ENCODE measurements around the gene CLSTN1. TPM values are rescaled to one million over a fixed set of nuclear protein-coding genes. Genes with fewer than 3 reads are reported as not detected.

CLSTN1 gene
- total RNA-seq, 1 experiment from 2014 or later, result 143 TPM

- Histone ChIP-seq H3K4me3 (ENCODE audit: low read depth in 2 of 2, low read length in 2 of 2) (no peak overlapping the region), H3K9me3 (ENCODE audit: control insufficient read depth, insufficient read depth, low read depth, low read length) (no peaks in the 10 kb centered on the region), H3K27ac (ENCODE audit: low read length) (no peak overlapping the region), H3K27me3 (ENCODE audit: control insufficient read depth, insufficient read depth, low read length) (no peaks in the 10 kb centered on the region), H3K4me1 (ENCODE audit: control insufficient read depth, insufficient read depth, low read length) (peaks cover 22% of the 10 kb centered on the region), H3K36me3 (ENCODE audit: control insufficient read depth, insufficient read depth, low read length) (no peaks in the 10 kb centered on the region)
- ChIA-PET CTCF (no interaction called here), POLR2A (no interaction called here)
- TF ChIP-seq CTCF (IDR thresholded peaks at IDR 0.05) (no peak), POLR2AphosphoS5 (IDR thresholded peaks at IDR 0.05; ENCODE audit: low read depth, low read length) (no peak), SIN3A (IDR thresholded peaks at IDR 0.05; ENCODE audit: borderline replicate concordance, insufficient read depth, low read depth, low read length) (no peak)
- no TSS peak for BruUV-seq (replicated peaks)
- ATAC-seq, result no peak
- no peak for DNase-seq (ENCODE audit: low read depth, low spot score)
- intact Hi-C loops (cut with micrococcal nuclease; ENCODE audit: unreplicated experiment), result no loop called here
- in situ Hi-C loops (cut with HindIII; ENCODE audit: low pct_unique_long_range_greater_than_20kb, low sequenced_read_pairs), result no loop called here
These were observed 132.1 kb downstream of the CLSTN1 start for GRCh38 chr1:9691691-9692090.

DNA sequence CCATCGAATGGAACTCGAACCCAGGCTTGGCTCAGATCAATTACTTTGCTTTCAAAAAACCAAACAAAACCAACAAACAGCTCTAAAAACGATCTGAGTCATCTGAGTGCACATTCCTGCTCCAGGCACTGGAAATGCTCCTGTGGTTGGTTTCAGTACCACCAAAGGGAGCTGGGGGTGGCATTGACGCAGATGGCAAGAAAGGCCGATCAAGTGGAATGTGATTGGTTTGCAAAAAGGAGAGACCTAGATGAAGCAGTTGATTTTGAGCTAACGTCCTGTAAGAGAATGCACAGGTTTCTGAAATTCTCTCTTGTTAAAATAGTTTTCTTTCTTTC, 132.7 kb downstream of the CLSTN1 start:
- in situ Hi-C loops (cut with HindIII; ENCODE audit: low pct_unique_long_range_greater_than_20kb, low sequenced_read_pairs) (no loop called here), intact Hi-C loops (cut with micrococcal nuclease; ENCODE audit: unreplicated experiment) (no loop called here)
- Histone ChIP-seq H3K4me3 (ENCODE audit: low read depth in 2 of 2, low read length in 2 of 2) (no peak overlapping the region), H3K27ac (ENCODE audit: low read length) (no peak overlapping the region), H3K36me3 (ENCODE audit: control insufficient read depth, insufficient read depth, low read length) (no peaks in the 10 kb centered on the region), H3K4me1 (ENCODE audit: control insufficient read depth, insufficient read depth, low read length) (peaks cover 26% of the 10 kb centered on the region), H3K27me3 (ENCODE audit: control insufficient read depth, insufficient read depth, low read length) (no peaks in the 10 kb centered on the region), H3K9me3 (ENCODE audit: control insufficient read depth, insufficient read depth, low read depth, low read length) (no peaks in the 10 kb centered on the region)
- POLR2A ChIA-PET, result no interaction called here
- DNase-seq (ENCODE audit: low read depth, low spot score) (no peak), ATAC-seq (no peak)
- TF ChIP-seq TCF7L2 (IDR thresholded peaks at IDR 0.05; ENCODE audit: low read depth, low read length), result no peak
- TF ChIP-seq CTCF (IDR thresholded peaks at IDR 0.05), result no peak
- no peak for TF ChIP-seq REST (IDR thresholded peaks at IDR 0.05; ENCODE audit: insufficient read depth in 1 of 2, low read depth in 2 of 2, low read length in 1 of 2)
- TF ChIP-seq POLR2AphosphoS5 (IDR thresholded peaks at IDR 0.05; ENCODE audit: low read depth, low read length), result no peak
- no peak for TF ChIP-seq SIN3A (IDR thresholded peaks at IDR 0.05; ENCODE audit: borderline replicate concordance, insufficient read depth, low read depth, low read length)
- CTCF ChIA-PET, result no interaction called here
- BruUV-seq (replicated peaks), result no TSS peak
